GM18517 (cell line): ENCODE measurements around the gene LDHAL6A.
"Not testable (repeated sequence)": the region's sequence is repeated elsewhere in the genome, so short reads cannot be mapped to it uniquely, and the experiment has no call there.

Source experiments
- ATAC-seq: cut with Tn5 transposase; IDR thresholded peaks from one replicate; pipeline ENCODE4 v1.9.1; 2021; ENCODE audit warnings: mild to moderate bottlenecking, moderate library complexity; ENCODE audit not compliant: unreplicated experiment

Gene LDHAL6A

DNA sequence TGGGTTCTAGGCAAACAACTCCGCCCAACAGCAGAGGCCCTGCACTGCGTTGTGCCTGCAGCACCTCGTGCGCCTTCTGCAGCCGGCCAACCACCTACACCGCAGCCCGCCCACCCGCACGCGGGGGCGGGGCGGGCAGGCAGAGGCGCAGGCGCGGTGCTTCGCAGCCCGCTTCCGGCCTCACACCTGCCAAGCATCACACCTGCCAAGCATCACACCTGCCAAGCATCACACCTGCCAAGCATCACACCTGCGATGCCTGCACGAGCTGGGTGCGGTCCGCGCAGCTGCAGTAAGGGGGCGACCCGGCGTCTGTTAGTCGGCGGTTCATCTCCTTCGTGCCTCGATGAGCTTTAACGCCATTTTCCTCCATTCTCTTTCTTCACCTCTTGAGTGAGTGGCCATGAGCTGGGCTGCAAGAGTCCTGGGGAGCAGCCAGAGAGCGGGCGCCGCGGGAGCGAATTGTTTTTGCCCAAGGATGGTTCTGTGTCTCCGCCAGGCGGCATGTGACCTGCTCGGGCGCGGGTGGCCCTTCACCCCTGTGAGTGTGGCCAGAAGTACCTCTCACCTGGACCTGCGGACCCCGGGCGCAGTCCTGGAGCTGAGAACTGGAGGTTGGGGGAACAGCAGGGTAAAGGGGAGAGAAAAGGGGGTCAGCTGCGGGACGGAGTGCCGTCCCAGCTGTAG is at the start of gene LDHAL6A:
Gene LDHAL6A (plus strand): TSS at position 171 of the 687 bp plus-strand sequence. CDS start 825 bp downstream, outside the sequence.
- ATAC-seq, result no peak

- not testable (repeated sequence) for ATAC-seq
Observed at GRCh38 chr11:18407400-18407799, 48.3 kb upstream of the LDHAL6A start.

- no peak for ATAC-seq
Observed at GRCh38 chr11:18408558-18409291, 46.9 kb upstream of the LDHAL6A start.

GRCh38 chr11:18416459-18416858 is 39.2 kb upstream of the LDHAL6A start:
- no peak for ATAC-seq

DNA sequence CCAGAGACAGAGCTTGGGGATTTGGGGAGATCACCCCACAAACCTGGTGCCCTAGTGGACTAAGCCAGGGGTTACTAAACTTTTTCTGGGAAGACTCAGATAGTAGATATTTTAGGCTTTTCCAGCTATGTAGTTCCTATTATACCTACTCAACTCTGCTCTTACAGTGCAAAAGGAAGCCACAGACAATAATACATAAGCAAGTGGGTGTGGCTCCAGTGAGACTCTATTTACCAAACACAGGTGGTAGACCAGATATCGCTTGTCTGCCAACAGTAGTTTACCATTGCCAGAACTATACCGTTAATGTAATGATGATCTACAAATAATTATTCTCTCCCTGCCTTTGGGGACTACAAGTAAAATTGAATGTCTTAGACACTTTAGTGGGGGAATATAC is 36.6 kb upstream of the LDHAL6A start:
- ATAC-seq, result no peak

DNA sequence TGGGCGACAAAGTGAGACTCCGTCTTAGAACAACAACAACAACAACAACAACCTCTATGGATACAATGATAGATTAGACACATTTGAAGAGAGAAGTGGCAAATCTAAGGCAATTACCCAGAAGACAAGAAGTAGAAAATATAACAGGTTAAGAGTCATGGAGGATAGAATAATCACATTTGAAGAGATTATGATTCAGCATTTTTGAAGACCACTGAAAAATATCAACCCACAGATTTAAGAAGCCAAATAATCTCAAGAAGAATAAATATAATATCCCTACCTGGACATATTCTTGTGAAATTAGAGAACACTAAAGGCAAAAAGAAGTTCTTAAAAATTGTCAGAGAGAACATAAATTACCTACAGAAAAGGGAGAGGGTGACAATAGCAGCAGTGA is 35.6 kb upstream of the LDHAL6A start:
- no peak for ATAC-seq

DNA sequence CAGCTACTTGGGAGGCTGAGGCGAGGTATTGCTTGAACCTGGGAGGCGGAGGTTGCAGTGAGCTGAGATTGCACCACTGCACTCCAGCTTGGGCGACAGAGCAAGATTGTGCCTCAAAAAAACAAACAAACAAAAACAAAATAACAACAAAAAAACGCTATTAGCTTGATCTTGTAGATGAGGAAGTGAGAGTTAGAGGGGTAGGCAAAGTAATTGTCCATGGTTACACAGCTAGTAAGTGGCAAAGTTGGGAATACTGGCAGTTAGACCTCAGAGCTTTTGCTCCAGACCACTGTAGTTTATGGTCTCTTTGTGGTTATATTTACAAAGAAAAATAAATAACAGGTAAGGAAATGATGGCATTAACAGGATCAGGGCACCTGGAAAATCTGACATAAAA is 28.4 kb upstream of the LDHAL6A start:
- ATAC-seq, result no peak

DNA sequence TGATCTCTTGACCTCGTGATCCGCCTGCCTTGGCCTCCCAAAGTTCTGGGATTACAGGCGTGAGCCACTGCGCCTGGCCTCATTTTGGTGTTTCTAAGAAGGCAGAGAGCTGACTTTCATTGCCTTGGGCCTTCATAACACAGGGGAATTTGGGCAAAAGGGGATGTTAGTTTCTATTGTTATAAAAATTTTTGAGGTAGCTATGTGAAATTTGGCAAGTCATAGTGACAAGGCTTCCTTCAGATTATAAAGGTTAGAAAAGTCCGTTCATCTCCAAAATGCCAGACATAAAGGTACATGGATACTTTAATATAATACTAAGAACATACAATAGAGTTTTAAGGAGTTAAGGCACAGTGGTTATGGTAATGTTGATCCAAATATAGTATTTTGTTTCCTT is 26.3 kb upstream of the LDHAL6A start:
- ATAC-seq, result no peak

- no peak for ATAC-seq
Observed at GRCh38 chr11:18438691-18439090, 17.0 kb upstream of the LDHAL6A start.

- no peak for ATAC-seq
Observed at GRCh38 chr11:18449251-18449650, 6.4 kb upstream of the LDHAL6A start.

DNA sequence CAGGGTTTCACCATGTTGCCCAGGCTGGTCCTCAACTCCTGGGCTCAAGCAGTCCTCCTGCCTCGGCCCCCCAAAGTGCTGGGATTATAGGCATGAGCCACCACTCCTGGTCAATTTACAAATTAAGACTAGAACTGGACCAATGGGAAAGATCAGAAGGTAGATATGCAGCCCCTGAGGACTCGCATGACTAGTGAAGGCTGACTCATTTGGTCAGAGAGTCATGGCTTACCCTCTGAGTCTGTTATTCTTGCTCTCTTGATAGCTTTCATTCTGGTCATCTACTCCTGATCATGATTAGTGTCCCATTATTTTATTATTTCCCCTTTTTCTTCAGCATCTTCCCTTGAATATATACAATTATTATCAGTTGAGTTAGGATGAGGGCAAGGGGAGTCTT is 2.7 kb upstream of the LDHAL6A start:
- no peak for ATAC-seq

GRCh38 chr11:18457450-18457849 is 1.8 kb downstream of the LDHAL6A start:
- no peak for ATAC-seq

DNA sequence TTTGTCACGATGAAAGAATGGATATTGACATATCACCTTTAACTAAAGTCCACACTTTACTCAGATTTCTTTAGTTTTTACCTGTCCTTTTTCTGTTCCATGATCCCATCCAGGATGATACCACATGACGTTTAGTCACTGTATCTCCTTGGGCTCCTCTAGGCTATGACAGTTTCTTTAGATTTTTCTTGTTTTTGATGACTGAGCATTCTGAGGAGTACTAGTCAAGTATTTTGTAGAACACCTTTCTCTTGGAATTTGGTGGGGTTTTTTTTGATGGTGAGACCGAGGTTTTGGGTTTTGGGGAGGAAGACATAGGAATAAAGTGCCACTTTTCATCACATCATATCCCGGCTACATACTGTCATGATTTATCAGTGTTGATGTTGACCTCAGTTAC is 4.0 kb downstream of the LDHAL6A start:
- ATAC-seq, result no peak

DNA sequence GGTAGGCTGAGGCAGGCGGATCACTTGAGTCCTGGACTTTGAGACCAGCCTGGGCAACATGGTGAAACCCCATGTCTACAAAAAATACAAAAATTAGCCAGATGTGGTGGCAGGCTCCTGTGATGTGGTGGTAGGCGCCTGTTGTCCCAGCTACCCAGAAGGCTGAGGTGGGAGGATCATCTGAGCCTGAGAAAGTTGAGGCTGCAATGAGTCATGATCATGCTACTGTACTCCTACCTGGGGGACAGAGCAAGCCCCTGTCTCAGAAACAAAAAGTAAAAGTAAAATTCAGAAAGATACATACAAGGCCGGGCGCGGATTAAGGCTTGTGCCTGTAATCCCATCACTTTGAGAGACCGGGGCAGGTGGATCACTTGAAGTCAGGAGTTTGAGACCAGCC is 6.3 kb downstream of the LDHAL6A start:
- ATAC-seq, result no peak

DNA sequence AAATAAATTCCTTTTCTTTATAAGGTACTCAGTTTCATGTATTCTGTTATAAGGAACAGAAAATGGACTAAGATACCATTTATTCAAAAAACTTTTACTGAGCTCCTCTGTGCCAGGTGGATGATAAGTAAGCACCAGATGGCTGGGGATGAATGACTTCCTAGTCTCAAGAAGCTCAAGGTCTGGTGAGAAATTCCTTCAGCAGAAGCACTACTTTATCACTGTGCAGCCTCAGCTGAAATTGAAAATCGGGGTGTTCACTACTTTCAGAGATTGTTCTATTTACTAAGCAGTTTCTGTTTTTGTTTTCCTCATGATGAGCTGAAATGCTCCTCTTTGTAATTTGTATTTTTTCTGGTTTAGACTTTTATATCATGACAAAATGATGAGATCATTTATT is 7.8 kb downstream of the LDHAL6A start:
- ATAC-seq, result no peak

- ATAC-seq, result no peak
Observed at GRCh38 chr11:18466402-18466801, 10.7 kb downstream of the LDHAL6A start.

DNA sequence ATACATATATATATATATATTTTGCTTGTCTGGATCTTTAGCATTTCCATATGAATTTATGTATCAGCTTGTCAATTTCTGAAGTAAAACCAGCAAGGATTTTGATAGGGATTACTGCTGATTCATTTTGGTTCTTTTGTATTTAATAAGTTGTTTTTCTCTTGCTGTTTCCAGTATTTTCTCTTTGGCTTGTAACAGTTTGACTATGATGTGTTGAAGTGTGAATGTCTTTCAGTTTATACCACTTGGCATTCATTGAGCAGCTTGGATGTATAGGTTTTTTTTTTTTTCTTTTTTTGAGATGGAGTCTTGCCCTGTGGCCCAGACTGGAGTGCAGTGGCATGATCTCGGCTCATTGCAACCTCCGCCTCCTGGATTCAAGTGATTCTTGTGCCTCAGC is 12.4 kb downstream of the LDHAL6A start:
- no peak for ATAC-seq

GRCh38 chr11:18468961-18469360 is 13.3 kb downstream of the LDHAL6A start:
- no peak for ATAC-seq

- ATAC-seq, result no peak
Observed at GRCh38 chr11:18471995-18472394, 16.3 kb downstream of the LDHAL6A start.

DNA sequence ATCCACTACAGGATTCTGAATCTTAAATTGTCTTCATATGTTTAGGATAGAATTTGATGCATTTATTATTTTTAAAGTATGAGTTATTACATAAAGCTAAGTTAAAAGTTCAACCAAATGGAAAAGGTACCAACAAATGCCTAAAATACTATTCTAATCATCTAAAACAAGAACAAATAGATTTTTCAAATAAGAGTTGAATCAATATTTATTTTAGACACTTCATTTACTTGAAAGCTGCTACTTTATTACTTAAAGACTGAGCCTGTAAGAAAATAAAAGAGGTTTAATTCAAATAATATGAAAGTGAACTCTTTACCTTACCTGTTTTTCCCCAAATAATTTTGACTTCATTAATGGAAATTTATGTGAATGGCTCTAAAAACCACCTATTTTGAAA is 16.9 kb downstream of the LDHAL6A start:
- no peak for ATAC-seq

DNA sequence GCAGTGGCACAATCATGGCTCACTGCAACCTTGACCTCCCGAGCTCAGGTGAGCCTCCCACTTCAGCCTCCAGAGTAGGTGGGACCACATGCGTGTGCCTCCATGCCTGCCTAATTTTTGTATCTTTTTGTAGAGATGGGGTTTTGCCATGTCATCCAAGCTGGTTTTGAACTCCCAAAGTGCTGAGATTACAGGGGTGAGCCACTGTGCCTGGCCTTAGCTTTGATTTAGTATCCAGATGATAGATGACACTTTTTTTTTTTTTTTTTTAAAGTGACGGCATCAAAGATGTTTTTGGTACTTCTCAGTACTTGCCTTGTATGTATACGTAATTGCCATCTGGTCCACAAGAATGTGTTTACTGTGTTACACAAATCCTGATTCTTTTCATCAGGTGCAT is 23.4 kb downstream of the LDHAL6A start:
- ATAC-seq, result no peak

DNA sequence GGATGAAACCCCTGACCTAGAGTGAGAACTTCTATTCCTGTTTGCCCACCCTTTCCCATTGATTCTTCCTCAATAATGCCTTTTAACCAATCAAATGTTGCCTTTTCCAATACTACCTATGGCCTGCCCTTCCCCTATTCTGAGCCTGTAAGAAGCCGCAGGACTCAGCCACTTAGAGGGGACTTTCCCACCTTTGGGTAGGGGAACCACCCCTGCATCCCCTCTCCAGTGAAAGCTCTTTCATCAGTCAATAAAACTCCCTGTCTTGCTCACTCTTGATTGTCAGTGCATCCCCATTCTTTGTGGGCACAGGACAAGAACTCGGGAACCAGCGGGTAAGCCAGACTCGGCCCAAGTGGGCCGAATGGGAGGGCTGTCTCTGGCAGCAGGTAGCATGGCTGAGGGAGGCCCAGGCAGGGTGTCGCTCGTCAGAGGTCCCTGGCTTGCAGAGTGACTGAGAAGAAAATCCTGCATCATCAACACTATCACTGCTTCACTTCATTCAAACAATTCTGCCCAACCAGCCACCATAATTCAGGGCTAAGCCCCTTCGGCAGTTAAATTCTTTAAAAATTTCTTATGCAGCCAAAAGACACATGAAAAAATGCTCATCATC is 30.4 kb downstream of the LDHAL6A start:
- no peak for ATAC-seq
